Measurements from ENCODE around the gene CLEC16A. TPM values are rescaled to one million over a fixed set of nuclear protein-coding genes. Genes with fewer than 3 reads are reported as not detected.

Gene CLEC16A
- total RNA-seq, 1 donor from 2014 or later = 58.1 TPM

- no peak overlapping the region for H3K27ac Mint-ChIP-seq (ENCODE audit: unreplicated experiment)
- TF ChIP-seq CTCF (IDR thresholded peaks at IDR 0.05; ENCODE audit: unreplicated experiment) = no peak
- peaks cover 3% of the 10 kb centered on the region for H3K4me1 Mint-ChIP-seq (ENCODE audit: unreplicated experiment)
- peaks cover 8% of the 10 kb centered on the region for H3K27me3 Mint-ChIP-seq (ENCODE audit: unreplicated experiment)
- no peaks in the 10 kb centered on the region for H3K9me3 Mint-ChIP-seq (ENCODE audit: unreplicated experiment)
- H3K36me3 Mint-ChIP-seq (ENCODE audit: low read depth, unreplicated experiment) = peaks cover 13% of the 10 kb centered on the region
- DNase-seq (ENCODE audit: low spot score) = no peak
- no peak overlapping the region for H3K4me3 Mint-ChIP-seq (ENCODE audit: unreplicated experiment)
These were observed 237.5 kb downstream of the CLEC16A start for GRCh38 chr16:11181899-11182279.

- H3K4me3 Mint-ChIP-seq (ENCODE audit: unreplicated experiment) = no peak overlapping the region
- H3K9me3 Mint-ChIP-seq (ENCODE audit: unreplicated experiment) = no peaks in the 10 kb centered on the region
- TF ChIP-seq CTCF (IDR thresholded peaks at IDR 0.05; ENCODE audit: unreplicated experiment) = no peak
- no peak for DNase-seq (ENCODE audit: low spot score)
- peaks cover 12% of the 10 kb centered on the region for H3K36me3 Mint-ChIP-seq (ENCODE audit: low read depth, unreplicated experiment)
- H3K27ac Mint-ChIP-seq (ENCODE audit: unreplicated experiment) = no peak overlapping the region
- H3K4me1 Mint-ChIP-seq (ENCODE audit: unreplicated experiment) = peaks cover 3% of the 10 kb centered on the region
- peaks cover 8% of the 10 kb centered on the region for H3K27me3 Mint-ChIP-seq (ENCODE audit: unreplicated experiment)
These were observed 238.0 kb downstream of the CLEC16A start for GRCh38 chr16:11182411-11182810.

DNA sequence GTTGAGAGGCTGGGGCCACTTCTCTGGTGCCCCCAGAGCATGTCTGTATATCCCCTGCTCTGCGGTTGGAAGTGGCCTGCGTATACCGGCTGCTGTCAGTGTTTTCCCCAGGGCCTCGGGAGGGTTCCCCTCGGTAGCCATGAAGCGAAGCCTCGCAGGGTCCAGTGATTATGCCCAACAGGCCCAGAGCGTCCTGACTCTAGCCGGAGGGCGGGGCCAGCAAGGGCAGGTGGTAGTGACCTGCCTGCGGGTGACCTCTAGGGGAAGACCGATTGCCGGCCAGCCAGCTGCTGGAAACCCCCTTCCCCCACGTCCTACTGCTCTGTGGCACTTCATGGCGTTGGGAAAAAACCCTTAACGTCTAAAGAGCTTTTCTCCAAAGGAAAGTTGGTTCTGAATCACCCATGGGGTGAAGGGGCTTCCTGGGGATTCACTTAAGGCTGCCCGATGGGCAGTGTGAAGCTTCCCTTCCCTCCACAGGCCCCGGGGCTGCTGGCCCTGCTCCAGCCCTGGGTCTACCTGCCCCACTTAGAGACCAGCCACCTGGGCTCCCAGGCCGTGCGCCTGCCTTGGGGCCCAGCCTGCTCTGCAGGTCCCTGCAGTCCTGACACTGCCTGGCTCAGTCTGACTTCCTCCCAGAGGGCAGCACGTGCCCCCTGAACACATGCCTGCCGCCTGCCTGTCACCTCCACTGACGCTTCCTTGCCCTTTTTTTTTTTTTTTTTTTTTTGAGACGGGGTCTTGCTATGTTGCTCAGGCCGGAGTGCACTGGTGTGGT, 238.9 kb downstream of the CLEC16A start:
- Mint-ChIP-seq H3K9me3 (ENCODE audit: unreplicated experiment) (no peaks in the 10 kb centered on the region), H3K4me3 (ENCODE audit: unreplicated experiment) (no peak overlapping the region), H3K4me1 (ENCODE audit: unreplicated experiment) (peaks cover 3% of the 10 kb centered on the region), H3K27me3 (ENCODE audit: unreplicated experiment) (peaks cover 8% of the 10 kb centered on the region), H3K27ac (ENCODE audit: unreplicated experiment) (no peak overlapping the region), H3K36me3 (ENCODE audit: low read depth, unreplicated experiment) (peaks cover 12% of the 10 kb centered on the region)
- no peak for TF ChIP-seq CTCF (IDR thresholded peaks at IDR 0.05; ENCODE audit: unreplicated experiment)
- no peak for DNase-seq (ENCODE audit: low spot score)

- Mint-ChIP-seq H3K27me3 (ENCODE audit: unreplicated experiment) (peaks cover 12% of the 10 kb centered on the region), H3K36me3 (ENCODE audit: low read depth, unreplicated experiment) (peaks cover 12% of the 10 kb centered on the region), H3K27ac (ENCODE audit: unreplicated experiment) (no peak overlapping the region), H3K9me3 (ENCODE audit: unreplicated experiment) (no peaks in the 10 kb centered on the region), H3K4me1 (ENCODE audit: unreplicated experiment) (peaks cover 3% of the 10 kb centered on the region), H3K4me3 (ENCODE audit: unreplicated experiment) (peak overlapping the region; percentile 48)
- no peak for TF ChIP-seq CTCF (IDR thresholded peaks at IDR 0.05; ENCODE audit: unreplicated experiment)
- DNase-seq (ENCODE audit: low spot score) = no peak
These were observed 239.6 kb downstream of the CLEC16A start for GRCh38 chr16:11183951-11184350.

DNA sequence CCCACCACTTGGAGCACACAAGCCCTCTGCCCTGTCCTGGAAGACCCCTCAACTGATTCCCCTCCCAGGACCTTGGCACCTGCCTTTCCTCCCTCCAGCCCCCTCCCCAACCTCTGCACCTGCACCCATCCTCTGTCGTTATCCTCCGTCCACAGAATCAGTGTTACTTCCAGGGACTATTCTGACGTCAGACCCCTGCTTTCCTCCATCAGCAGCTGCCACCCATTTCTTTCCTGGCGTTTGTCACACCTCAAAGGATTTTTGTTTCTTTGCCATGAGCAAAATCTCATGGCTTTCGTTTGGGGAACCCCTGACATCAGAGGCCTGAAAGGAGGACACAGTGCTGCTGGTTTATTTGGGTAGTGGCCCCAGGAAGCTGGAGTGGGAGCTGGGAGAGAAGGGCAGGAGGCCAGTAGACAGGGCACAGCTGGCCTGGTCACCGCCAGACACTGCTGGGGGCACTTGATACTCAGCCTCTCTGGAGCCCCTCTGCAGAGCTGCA, 243.2 kb downstream of the CLEC16A start:
- H3K27ac Mint-ChIP-seq (ENCODE audit: unreplicated experiment) = no peak overlapping the region
- H3K36me3 Mint-ChIP-seq (ENCODE audit: low read depth, unreplicated experiment) = peaks cover 5% of the 10 kb centered on the region
- no peak for TF ChIP-seq CTCF (IDR thresholded peaks at IDR 0.05; ENCODE audit: unreplicated experiment)
- H3K4me1 Mint-ChIP-seq (ENCODE audit: unreplicated experiment) = no peaks in the 10 kb centered on the region
- no peaks in the 10 kb centered on the region for H3K9me3 Mint-ChIP-seq (ENCODE audit: unreplicated experiment)
- DNase-seq (ENCODE audit: low spot score) = no peak
- H3K4me3 Mint-ChIP-seq (ENCODE audit: unreplicated experiment) = no peak overlapping the region
- peaks cover 12% of the 10 kb centered on the region for H3K27me3 Mint-ChIP-seq (ENCODE audit: unreplicated experiment)
